Motor neuron (in vitro differentiated cells): ENCODE data around the gene IL18. TPM values are rescaled to one million over a fixed set of nuclear protein-coding genes. Genes with fewer than 3 reads are reported as not detected.

Source experiments
- ATAC-seq, 8 experiments: fragments of 200-7000 bp; cut with Tn5 transposase; replicated peaks in 6 of 8; 2 replicates each; pipeline ENCODE4 v1.8.0; 2021; ENCODE audit warnings: mild to moderate bottlenecking in 8 of 8, moderate library complexity in 8 of 8
- H3K27ac ChIP-seq, 2 donors: fragments of 250-450 bp; sonication (Bioruptor Pico); 2 replicates each; pipeline ENCODE4 v1.9.0; 2021; ENCODE audit warnings: antibody characterized with exemption in 2 of 2, mild to moderate bottlenecking in 2 of 2, moderate library complexity in 1 of 2
- H3K4me1 ChIP-seq, 2 donors: fragments of 250-450 bp; sonication (Bioruptor Pico); replicated peaks in 1 of 2; 2 replicates each; pipeline ENCODE4 v1.6.1; 2021; ENCODE audit warnings: antibody characterized with exemption in 2 of 2, mild to moderate bottlenecking in 2 of 2, moderate library complexity in 1 of 2
- H3K4me3 ChIP-seq, 5 donors: fragments of 250-450 bp; sonication (Bioruptor Pico); 2 replicates each; pipeline ENCODE4 v1.9.0; 2021; ENCODE audit warnings: antibody characterized with exemption in 5 of 5, mild to moderate bottlenecking in 5 of 5, moderate library complexity in 4 of 5
- WGBS, 10 experiments: fragments of 450-650 bp; shearing (Covaris generic); methylation state at CpG; one replicate each; pipeline ENCODE4 v1.0.0; 2022; 5-methylcytosine and 5-hydroxymethylcytosine counted together
- in situ Hi-C, 9 experiments: fragments of 400-800 bp; cut with MboI; loops; one replicate each; pipeline ENCODE4 v1.15.0; 2021; ENCODE audit warnings: low sequenced_read_pairs in 9 of 9, low pct_unique_long_range_greater_than_20kb in 2 of 9; ENCODE audit not compliant: unreplicated experiment in 9 of 9
- total RNA-seq, 8 experiments: library from RNA; unstranded; fragments of 300-600 nt; gene quantifications; 2 replicates each; pipeline versions ENCODE4 v1.2.3 to v1.2.4, GENCODE V29; 2022

The IL18 gene
- total RNA-seq, 8 experiments from 2014 or later: 0.25 to 15.0 (median 1.7) TPM; not detected in 1

GRCh38 chr11:112129656-112130055 is 34.2 kb downstream of the IL18 start:
- H3K4me3 ChIP-seq: no peak overlapping the region
- no peak for ATAC-seq
- H3K4me1 ChIP-seq: peaks cover 7 to 9% of the 10 kb centered on the region in 2 donors
- in situ Hi-C loops: no loop called here
- H3K27ac ChIP-seq: no peak overlapping the region
- WGBS, 10 experiments: 82 to 100% (median 96%) methylated on average over 1 to 5 of the region's 5 CpGs; no CpG with 5 or more reads in 1 of the 10 experiments

GRCh38 chr11:112128483-112129121 is 35.3 kb downstream of the IL18 start:
- Histone ChIP-seq H3K4me3 (no peak overlapping the region), H3K27ac (no peak overlapping the region), H3K4me1 (peaks cover 7 to 9% of the 10 kb centered on the region in 2 donors)
- ATAC-seq: peak; percentile 89 to 98 (median 95)
- in situ Hi-C loops: no loop called here
- 0 to 20% (median 10%) methylated on average over 1 to 3 of the region's 3 CpGs; no CpG with 5 or more reads in 5 of the 10 experiments for WGBS, 10 experiments

- in situ Hi-C loops: no loop called here
- H3K27ac ChIP-seq: no peak overlapping the region
- 57 to 100% (median 100%) methylated on average over 1 of the region's 2 CpGs; no CpG with 5 or more reads in 3 of the 10 experiments for WGBS, 10 experiments
- H3K4me3 ChIP-seq: no peak overlapping the region
- no peak for ATAC-seq
- H3K4me1 ChIP-seq: peaks cover 7 to 9% of the 10 kb centered on the region in 2 donors
Observed at GRCh38 chr11:112127056-112127455, 36.8 kb downstream of the IL18 start.

- H3K4me3 ChIP-seq: no peak overlapping the region
- H3K27ac ChIP-seq: no peak overlapping the region
- in situ Hi-C loops: no loop called here
- H3K4me1 ChIP-seq: peaks cover 0 to under 1% of the 10 kb centered on the region in 2 donors
- 14 to 100% (median 83%) methylated on average over 1 to 4 of the region's 4 CpGs; no CpG with 5 or more reads in 1 of the 10 experiments for WGBS, 10 experiments
- peak in 3 of 8 experiments; percentile 20 to 76 (median 44) for ATAC-seq
Observed at GRCh38 chr11:112123129-112123528, 40.8 kb downstream of the IL18 start.

GRCh38 chr11:112121981-112122615 is 41.8 kb downstream of the IL18 start:
- peak in 1 of 8 experiments; percentile 51 for ATAC-seq
- Histone ChIP-seq H3K4me3 (no peak overlapping the region), H3K27ac (no peak overlapping the region), H3K4me1 (no peaks in the 10 kb centered on the region)
- 74 to 100% (median 93%) methylated on average over 1 to 4 of the region's 5 CpGs; no CpG with 5 or more reads in 1 of the 10 experiments for WGBS, 10 experiments
- in situ Hi-C loops: no loop called here

GRCh38 chr11:112118176-112118575 is 45.7 kb downstream of the IL18 start:
- ATAC-seq: no peak
- whole genome bisulfite sequencing, 10 experiments: 57 to 100% (median 93%) methylated on average over 1 to 2 of the region's 2 CpGs; no CpG with 5 or more reads in 6 of the 10 experiments
- Histone ChIP-seq H3K4me1 (no peaks in the 10 kb centered on the region), H3K27ac (no peak overlapping the region), H3K4me3 (no peak overlapping the region)
- in situ Hi-C loops: no loop called here

GRCh38 chr11:112115386-112115785 is 48.5 kb downstream of the IL18 start:
- WGBS, 10 experiments: 53 to 100% (median 81%) methylated on average over 1 to 5 of the region's 5 CpGs

GRCh38 chr11:112114460-112114859 is 49.4 kb downstream of the IL18 start:
- no peaks in the 10 kb centered on the region for H3K4me1 ChIP-seq
- H3K27ac ChIP-seq: no peak overlapping the region
- ATAC-seq: no peak
- no peak overlapping the region for H3K4me3 ChIP-seq
- WGBS, 10 experiments: 73 to 100% (median 93%) methylated on average over 2 of the region's 2 CpGs; no CpG with 5 or more reads in 1 of the 10 experiments
- in situ Hi-C loops: no loop called here

More at GRCh38 chr11:112115386-112115785, 48.5 kb downstream of the IL18 start:
- in situ Hi-C loops: no loop called here
- no peak for ATAC-seq
- no peak overlapping the region for H3K27ac ChIP-seq
- H3K4me3 ChIP-seq: no peak overlapping the region
- H3K4me1 ChIP-seq: no peaks in the 10 kb centered on the region

GRCh38 chr11:112113539-112114457 is 50.1 kb downstream of the IL18 start:
- H3K4me1 ChIP-seq: no peaks in the 10 kb centered on the region
- no peak overlapping the region for H3K27ac ChIP-seq
- no peak overlapping the region for H3K4me3 ChIP-seq
- in situ Hi-C loops: no loop called here
- WGBS, 10 experiments: 44 to 100% (median 66%) methylated on average over 1 to 6 of the region's 6 CpGs
- peak in 6 of 8 experiments; percentile 51 to 79 (median 65) for ATAC-seq

GRCh38 chr11:112106070-112106469 is 57.8 kb downstream of the IL18 start:
- in situ Hi-C loops: no loop called here
- Histone ChIP-seq H3K4me3 (no peak overlapping the region), H3K27ac (no peak overlapping the region), H3K4me1 (no peaks in the 10 kb centered on the region)
- 91 to 100% (median 96%) methylated on average over 4 to 8 of the region's 8 CpGs; no CpG with 5 or more reads in 7 of the 10 experiments for WGBS, 10 experiments
- peak in 1 of 8 experiments; percentile 51 for ATAC-seq

- in situ Hi-C loops: no loop called here
- WGBS, 10 experiments: 40 to 100% (median 93%) methylated on average over 1 to 6 of the region's 6 CpGs
- Histone ChIP-seq H3K4me1 (no peaks in the 10 kb centered on the region), H3K4me3 (no peak overlapping the region), H3K27ac (no peak overlapping the region)
- no peak for ATAC-seq
Observed at GRCh38 chr11:112103446-112103845, 60.4 kb downstream of the IL18 start.

GRCh38 chr11:112100462-112100861 is 63.4 kb downstream of the IL18 start:
- Histone ChIP-seq H3K4me1 (no peaks in the 10 kb centered on the region), H3K4me3 (no peak overlapping the region), H3K27ac (no peak overlapping the region)
- in situ Hi-C loops: no loop called here
- 61 to 100% (median 82%) methylated on average over 1 to 2 of the region's 2 CpGs; no CpG with 5 or more reads in 5 of the 10 experiments for WGBS, 10 experiments
- ATAC-seq: no peak
